Astrocyte (in vitro differentiated cells and primary cell): ENCODE data around the gene HIKESHI. TPM values are rescaled to one million over a fixed set of nuclear protein-coding genes. Genes with fewer than 3 reads are reported as not detected.

Experiments used
- DNase-seq: peaks from one replicate; pipeline ENCODE4 v3.0.0-alpha.2; 2010; ENCODE audit warnings: low read depth
- FAIRE-seq: peaks from 2 replicates; lab custom pipeline; 2011; peaks lifted over from hg19 to GRCh38; lab: Jason Lieb, UNC
- H2AFZ ChIP-seq: 2 replicates; pipeline ENCODE4 v1.6.0; 2012; ENCODE audit warnings: low read depth, low read length, inconsistent platforms
- H3K27ac ChIP-seq: 2 replicates; pipeline ENCODE4 v1.5.1; 2011; ENCODE audit warnings: low read depth, low read length, inconsistent platforms
- H3K27me3 ChIP-seq: 2 replicates; pipeline ENCODE4 v1.6.0; 2011; ENCODE audit warnings: low read length, inconsistent platforms; ENCODE audit not compliant: insufficient read depth
- H3K36me3 ChIP-seq: 2 replicates; pipeline ENCODE4 v1.5.1; 2011; ENCODE audit warnings: low read length, inconsistent platforms; ENCODE audit not compliant: insufficient read depth
- H3K4me1 ChIP-seq: 2 replicates; pipeline ENCODE4 v1.5.1; 2011; ENCODE audit warnings: low read length, inconsistent platforms; ENCODE audit not compliant: insufficient read depth
- H3K4me2 ChIP-seq: 2 replicates; pipeline ENCODE4 v1.6.0; 2012; ENCODE audit warnings: low read length, inconsistent platforms
- H3K4me3 ChIP-seq: 2 replicates; pipeline ENCODE4 v1.5.1; 2011; ENCODE audit warnings: low read depth, mild to moderate bottlenecking, low read length, inconsistent platforms; ENCODE audit not compliant: insufficient read depth
- H3K79me2 ChIP-seq: 2 replicates; pipeline ENCODE4 v1.6.0; 2012; ENCODE audit warnings: mild to moderate bottlenecking, low read length, inconsistent platforms; ENCODE audit not compliant: insufficient read depth
- H3K9ac ChIP-seq: 2 replicates; pipeline ENCODE4 v1.6.0; 2012; ENCODE audit warnings: mild to moderate bottlenecking, low read length, inconsistent platforms
- H3K9me3 ChIP-seq: 2 replicates; pipeline ENCODE4 v1.5.1; 2012; ENCODE audit warnings: low read depth, mild to moderate bottlenecking, low read length, inconsistent platforms; ENCODE audit not compliant: insufficient read depth
- H4K20me1 ChIP-seq: 2 replicates; pipeline ENCODE4 v1.6.0; 2012; ENCODE audit warnings: low read length, inconsistent platforms; ENCODE audit not compliant: insufficient read depth
- H3K27ac Mint-ChIP-seq: one replicate; pipeline ENCODE4 v1.8.0; 2021; ENCODE audit warnings: mild to moderate bottlenecking, mixed read lengths; ENCODE audit not compliant: unreplicated experiment
- H3K27me3 Mint-ChIP-seq: one replicate; pipeline ENCODE4 v1.8.0; 2021; ENCODE audit warnings: low read depth, mixed read lengths; ENCODE audit not compliant: unreplicated experiment
- H3K36me3 Mint-ChIP-seq: one replicate; pipeline ENCODE4 v1.8.0; 2021; ENCODE audit warnings: low read depth, mixed read lengths; ENCODE audit not compliant: unreplicated experiment
- H3K4me1 Mint-ChIP-seq: one replicate; pipeline ENCODE4 v1.8.0; 2021; ENCODE audit warnings: low read depth, mixed read lengths; ENCODE audit not compliant: unreplicated experiment
- H3K4me3 Mint-ChIP-seq: one replicate; pipeline ENCODE4 v1.8.0; 2021; ENCODE audit warnings: mild to moderate bottlenecking, moderate library complexity, mixed read lengths; ENCODE audit not compliant: unreplicated experiment
- H3K9me3 Mint-ChIP-seq: one replicate; pipeline ENCODE4 v1.8.0; 2021; ENCODE audit warnings: mild to moderate bottlenecking, mixed read lengths; ENCODE audit not compliant: unreplicated experiment
- EZH2 ChIP-seq: IDR thresholded peaks from 2 replicates; pipeline ENCODE4 v1.6.1; 2012; ENCODE audit warnings: mild to moderate bottlenecking, low read length, inconsistent platforms; ENCODE audit not compliant: insufficient read depth
- total RNA-seq: library from RNA; stranded (reverse); gene quantifications from 2 replicates; pipeline ENCODE4 v1.2.1, GENCODE V29; 2021
- TF ChIP-seq, protein P1 (sequence below): IDR thresholded peaks from 2 replicates; pipeline ENCODE4 v1.5.1; 2011; ENCODE audit warnings: low read depth, mild to moderate bottlenecking, inconsistent platforms, low read length, moderate library complexity; ENCODE audit not compliant: insufficient read depth

HIKESHI gene
- total RNA-seq, 1 donor from 2014 or later: 42.3 TPM

DNA sequence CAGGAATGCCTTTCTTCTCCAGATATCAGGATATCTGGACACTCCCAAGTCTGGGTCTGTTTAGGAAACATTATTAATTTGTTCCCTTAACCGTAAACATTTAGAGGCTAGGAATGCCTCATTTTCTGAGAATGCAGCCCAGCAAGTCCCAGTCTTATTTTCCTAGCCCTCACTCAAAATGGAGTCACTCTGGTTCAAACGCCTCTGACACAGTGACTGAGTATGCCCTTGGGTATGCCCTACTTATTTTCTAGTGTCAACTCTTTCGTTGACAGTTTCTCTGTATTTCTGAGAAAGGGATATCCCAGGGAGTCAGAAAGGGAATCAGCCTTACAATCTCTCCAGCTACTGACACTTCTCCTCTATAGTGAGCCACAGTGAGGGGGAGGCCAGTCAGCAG lies 56.7 kb downstream of the HIKESHI start:
- Histone ChIP-seq H3K27me3 (no peaks in the 10 kb centered on the region), H3K36me3 (no peaks in the 10 kb centered on the region), H3K9ac (no peak overlapping the region), H3K9me3 (no peaks in the 10 kb centered on the region), H3K79me2 (no peaks in the 10 kb centered on the region), H4K20me1 (no peaks in the 10 kb centered on the region), H2AFZ (no peak overlapping the region), H3K27ac (no peak overlapping the region), H3K4me1 (no peaks in the 10 kb centered on the region), H3K4me2 (no peak overlapping the region), H3K4me3 (no peak overlapping the region)
- FAIRE-seq (no peak), DNase-seq (no peak)
- Mint-ChIP-seq H3K4me3 (no peak overlapping the region), H3K27me3 (no peaks in the 10 kb centered on the region), H3K9me3 (no peaks in the 10 kb centered on the region), H3K27ac (no peak overlapping the region), H3K36me3 (no peaks in the 10 kb centered on the region), H3K4me1 (peaks cover 11% of the 10 kb centered on the region)
- TF ChIP-seq EZH2: no peak

DNA sequence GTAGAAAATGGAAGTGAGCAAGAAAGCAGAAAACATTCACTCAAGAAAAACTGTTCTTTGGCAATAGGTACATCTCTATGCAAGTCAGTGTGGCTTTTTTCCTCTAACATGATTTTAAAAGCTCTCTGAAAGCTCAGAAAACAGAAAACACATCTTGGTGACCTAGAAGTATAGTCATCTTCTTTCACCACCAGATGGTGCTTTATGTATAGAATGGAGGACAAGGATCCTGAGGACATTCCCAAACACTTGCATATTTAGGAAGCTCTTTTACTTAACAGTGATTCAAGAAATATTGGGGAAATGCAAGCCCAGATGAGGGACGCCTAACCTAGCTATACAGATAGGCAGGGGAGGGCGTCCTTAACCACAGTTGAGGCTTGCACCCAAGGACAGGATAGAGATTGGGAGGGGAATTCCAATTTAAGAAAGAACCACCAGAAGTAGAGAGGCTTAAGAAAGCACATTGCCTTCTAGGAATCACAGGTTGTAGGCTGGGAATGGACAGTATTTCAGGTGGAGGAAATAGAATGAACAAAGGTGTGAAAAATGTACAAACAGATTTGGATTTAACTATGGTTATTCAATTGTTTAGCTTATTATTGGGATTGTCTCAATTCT lies 58.8 kb downstream of the HIKESHI start:
- H3K79me2 ChIP-seq: no peaks in the 10 kb centered on the region
- no peaks in the 10 kb centered on the region for H3K9me3 ChIP-seq
- H3K4me1 ChIP-seq: no peaks in the 10 kb centered on the region
- TF ChIP-seq EZH2: no peak
- TF ChIP-seq, protein P1, sequence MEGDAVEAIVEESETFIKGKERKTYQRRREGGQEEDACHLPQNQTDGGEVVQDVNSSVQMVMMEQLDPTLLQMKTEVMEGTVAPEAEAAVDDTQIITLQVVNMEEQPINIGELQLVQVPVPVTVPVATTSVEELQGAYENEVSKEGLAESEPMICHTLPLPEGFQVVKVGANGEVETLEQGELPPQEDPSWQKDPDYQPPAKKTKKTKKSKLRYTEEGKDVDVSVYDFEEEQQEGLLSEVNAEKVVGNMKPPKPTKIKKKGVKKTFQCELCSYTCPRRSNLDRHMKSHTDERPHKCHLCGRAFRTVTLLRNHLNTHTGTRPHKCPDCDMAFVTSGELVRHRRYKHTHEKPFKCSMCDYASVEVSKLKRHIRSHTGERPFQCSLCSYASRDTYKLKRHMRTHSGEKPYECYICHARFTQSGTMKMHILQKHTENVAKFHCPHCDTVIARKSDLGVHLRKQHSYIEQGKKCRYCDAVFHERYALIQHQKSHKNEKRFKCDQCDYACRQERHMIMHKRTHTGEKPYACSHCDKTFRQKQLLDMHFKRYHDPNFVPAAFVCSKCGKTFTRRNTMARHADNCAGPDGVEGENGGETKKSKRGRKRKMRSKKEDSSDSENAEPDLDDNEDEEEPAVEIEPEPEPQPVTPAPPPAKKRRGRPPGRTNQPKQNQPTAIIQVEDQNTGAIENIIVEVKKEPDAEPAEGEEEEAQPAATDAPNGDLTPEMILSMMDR: peak; percentile 36
- no peaks in the 10 kb centered on the region for H3K36me3 ChIP-seq
- Mint-ChIP-seq H3K4me1 (peaks cover 9% of the 10 kb centered on the region), H3K4me3 (no peak overlapping the region), H3K9me3 (no peaks in the 10 kb centered on the region), H3K36me3 (no peaks in the 10 kb centered on the region), H3K27me3 (no peaks in the 10 kb centered on the region), H3K27ac (no peak overlapping the region)
- H3K4me3 ChIP-seq: no peak overlapping the region
- DNase-seq (peak; percentile 27), FAIRE-seq (peak; percentile 56)
- no peak overlapping the region for H3K9ac ChIP-seq
- H4K20me1 ChIP-seq: no peaks in the 10 kb centered on the region
- H2AFZ ChIP-seq: no peak overlapping the region
- H3K27ac ChIP-seq: no peak overlapping the region
- no peaks in the 10 kb centered on the region for H3K27me3 ChIP-seq
- H3K4me2 ChIP-seq: no peak overlapping the region

DNA sequence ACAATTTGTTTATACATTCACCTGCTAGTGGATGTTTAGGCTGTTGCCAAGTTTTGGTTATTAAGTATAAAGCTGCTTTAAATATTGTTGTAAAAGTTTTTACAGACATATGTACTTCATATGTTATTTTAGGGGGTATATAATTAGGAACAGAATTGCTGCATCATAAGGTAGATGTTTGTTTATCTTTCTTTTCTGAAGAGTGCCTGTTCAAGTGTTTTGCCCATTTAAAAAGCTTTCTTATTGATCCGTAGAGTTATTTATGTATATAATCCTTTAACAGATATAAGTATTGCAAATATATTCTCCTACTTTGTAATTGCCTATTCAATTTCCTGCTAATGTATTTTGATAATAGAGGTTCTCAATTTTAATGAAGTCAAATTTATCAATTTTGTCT lies 61.4 kb downstream of the HIKESHI start:
- no peak for DNase-seq
- no peak overlapping the region for H3K4me2 ChIP-seq
- H3K27me3 ChIP-seq: no peaks in the 10 kb centered on the region
- no peak overlapping the region for H3K27ac ChIP-seq
- H3K79me2 ChIP-seq: no peaks in the 10 kb centered on the region
- H2AFZ ChIP-seq: no peak overlapping the region
- no peak overlapping the region for H3K4me3 Mint-ChIP-seq
- no peaks in the 10 kb centered on the region for H3K36me3 ChIP-seq
- no peaks in the 10 kb centered on the region for H4K20me1 ChIP-seq
- no peak overlapping the region for H3K9ac ChIP-seq
- no peaks in the 10 kb centered on the region for H3K36me3 Mint-ChIP-seq
- TF ChIP-seq, protein P1: no peak
- TF ChIP-seq EZH2: no peak
- peaks cover 9% of the 10 kb centered on the region for H3K4me1 Mint-ChIP-seq
- no peaks in the 10 kb centered on the region for H3K4me1 ChIP-seq
- FAIRE-seq: no peak
- H3K27me3 Mint-ChIP-seq: no peaks in the 10 kb centered on the region
- H3K9me3 ChIP-seq: no peaks in the 10 kb centered on the region
- no peaks in the 10 kb centered on the region for H3K9me3 Mint-ChIP-seq
- H3K4me3 ChIP-seq: no peak overlapping the region
- H3K27ac Mint-ChIP-seq: no peak overlapping the region
